Measurements from ENCODE around the gene PDE4D.
"Not testable (repeated sequence)": the region's sequence is repeated elsewhere in the genome, so short reads cannot be mapped to it uniquely, and the experiment has no call there.

PDE4D gene

GRCh38 chr5:59789197-59789596 is 104.3 kb downstream of the PDE4D start:
- H3K27ac ChIP-seq (replicated peaks) = no peak overlapping the region
- TF ChIP-seq REST (IDR thresholded peaks at IDR 0.05; ENCODE audit: insufficient replicate concordance, low read depth) (no peak), POLR2AphosphoS5 (IDR thresholded peaks at IDR 0.05; ENCODE audit: low read depth) (no peak), CTCF (IDR thresholded peaks at IDR 0.05; ENCODE audit: insufficient read depth, low read length) (no peak), GABPA (IDR thresholded peaks at IDR 0.05; ENCODE audit: low read depth) (no peak), SPI1 (IDR thresholded peaks at IDR 0.05; ENCODE audit: borderline replicate concordance, low read depth) (no peak)
- no peaks in the 10 kb centered on the region for H3K27me3 ChIP-seq (ENCODE audit: insufficient read depth, poor library complexity, severe bottlenecking)
- DNase-seq (ENCODE audit: low read depth in 1 of 2, low spot score in 1 of 2) = no peak
- no peak overlapping the region for H3K4me3 ChIP-seq (replicated peaks; ENCODE audit: insufficient read depth, low read length)

GRCh38 chr5:59786334-59786805 is 107.2 kb downstream of the PDE4D start:
- Histone ChIP-seq H3K27ac (replicated peaks) (no peak overlapping the region), H3K4me3 (replicated peaks; ENCODE audit: insufficient read depth, low read length) (no peak overlapping the region), H3K27me3 (ENCODE audit: insufficient read depth, poor library complexity, severe bottlenecking) (no peaks in the 10 kb centered on the region)
- no peak for DNase-seq (ENCODE audit: low read depth in 1 of 2, low spot score in 1 of 2)
- TF ChIP-seq POLR2AphosphoS5 (IDR thresholded peaks at IDR 0.05; ENCODE audit: low read depth) (no peak), SPI1 (IDR thresholded peaks at IDR 0.05; ENCODE audit: borderline replicate concordance, low read depth) (no peak), REST (IDR thresholded peaks at IDR 0.05; ENCODE audit: insufficient replicate concordance, low read depth) (no peak), GABPA (IDR thresholded peaks at IDR 0.05; ENCODE audit: low read depth) (no peak), CTCF (IDR thresholded peaks at IDR 0.05; ENCODE audit: insufficient read depth, low read length) (no peak)

GRCh38 chr5:59785676-59786333 is 107.7 kb downstream of the PDE4D start:
- no peak for DNase-seq (ENCODE audit: low read depth in 1 of 2, low spot score in 1 of 2)
- H3K4me3 ChIP-seq (replicated peaks; ENCODE audit: insufficient read depth, low read length) = no peak overlapping the region
- H3K27ac ChIP-seq (replicated peaks) = no peak overlapping the region
- TF ChIP-seq POLR2AphosphoS5 (IDR thresholded peaks at IDR 0.05; ENCODE audit: low read depth) (no peak), SPI1 (IDR thresholded peaks at IDR 0.05; ENCODE audit: borderline replicate concordance, low read depth) (no peak), CTCF (IDR thresholded peaks at IDR 0.05; ENCODE audit: insufficient read depth, low read length) (no peak), GABPA (IDR thresholded peaks at IDR 0.05; ENCODE audit: low read depth) (no peak), REST (IDR thresholded peaks at IDR 0.05; ENCODE audit: insufficient replicate concordance, low read depth) (no peak)
- no peaks in the 10 kb centered on the region for H3K27me3 ChIP-seq (ENCODE audit: insufficient read depth, poor library complexity, severe bottlenecking)

- H3K27ac ChIP-seq (replicated peaks); DNase-seq (ENCODE audit: low read depth in 1 of 2, low spot score in 1 of 2); H3K27me3 ChIP-seq (ENCODE audit: insufficient read depth, poor library complexity, severe bottlenecking); H3K4me3 ChIP-seq (replicated peaks; ENCODE audit: insufficient read depth, low read length): not testable (repeated sequence)
Measured at GRCh38 chr5:59784708-59785107, 108.8 kb downstream of the PDE4D start.
